ENCODE measurements around the gene GRK5. TPM values are rescaled to one million over a fixed set of nuclear protein-coding genes. Genes with fewer than 3 reads are reported as not detected.
"Not testable (repeated sequence)": the region's sequence is repeated elsewhere in the genome, so short reads cannot be mapped to it uniquely, and the experiment has no call there.

GRK5 gene
- total RNA-seq, 2 donors from 2014 or later = 13.9 to 28.5 TPM

DNA sequence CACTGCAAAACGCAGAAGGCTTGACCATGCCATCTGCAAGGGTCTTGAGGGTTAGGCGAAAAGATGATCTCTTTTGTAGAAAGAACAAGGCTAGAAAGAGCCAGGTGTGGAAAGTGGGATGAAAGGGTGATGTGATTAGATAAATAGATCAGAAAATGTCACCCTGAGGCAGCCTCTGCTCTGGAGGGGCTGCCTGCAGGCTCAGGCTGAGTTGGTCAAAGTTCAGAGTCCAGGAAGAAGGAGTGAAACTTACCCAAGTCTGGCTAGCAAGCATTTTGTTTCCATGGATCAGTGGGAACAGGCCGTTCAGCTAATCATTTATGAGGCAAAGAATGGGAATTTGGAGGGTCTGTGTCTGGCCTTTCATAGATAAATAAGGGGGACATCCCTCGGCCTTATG lies 255.4 kb downstream of the GRK5 start:
- H3K4me1 Mint-ChIP-seq = peaks cover 16% of the 10 kb centered on the region
- ATAC-seq (no peak), DNase-seq (no peak)
- no peak overlapping the region for H3K27ac Mint-ChIP-seq
- no peak overlapping the region for H3K4me3 Mint-ChIP-seq
- H3K27me3 Mint-ChIP-seq = no peaks in the 10 kb centered on the region
- no peaks in the 10 kb centered on the region for H3K36me3 Mint-ChIP-seq (ENCODE audit: low read depth)
- no peaks in the 10 kb centered on the region for H3K9me3 ChIP-seq (ENCODE audit: control insufficient read depth, low read length, poor library complexity, severe bottlenecking)

DNA sequence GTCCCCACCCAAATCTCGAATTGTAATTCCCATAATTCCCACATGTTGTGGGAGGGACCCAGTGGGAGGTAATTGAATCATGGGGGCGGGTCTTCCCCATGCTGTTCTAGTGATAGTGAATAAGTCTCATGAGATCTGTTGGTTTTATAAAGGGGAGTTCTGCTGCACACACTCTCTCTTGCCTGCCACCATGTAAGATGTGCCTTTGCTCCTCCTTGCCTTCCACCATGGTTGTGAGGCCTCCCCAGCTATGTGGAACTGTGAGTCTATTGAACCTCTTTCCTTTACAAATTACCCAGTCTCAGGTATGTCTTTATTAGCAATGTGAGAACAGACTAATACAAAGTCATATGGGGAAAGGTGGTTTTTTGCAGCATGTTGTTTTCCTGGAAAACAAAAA lies 255.8 kb downstream of the GRK5 start:
- not testable (repeated sequence) for DNase-seq; H3K27me3 Mint-ChIP-seq; H3K4me3 Mint-ChIP-seq; H3K36me3 Mint-ChIP-seq (ENCODE audit: low read depth); ATAC-seq; H3K9me3 ChIP-seq (ENCODE audit: control insufficient read depth, low read length, poor library complexity, severe bottlenecking); H3K27ac Mint-ChIP-seq
- peaks cover 16% of the 10 kb centered on the region for H3K4me1 Mint-ChIP-seq

DNA sequence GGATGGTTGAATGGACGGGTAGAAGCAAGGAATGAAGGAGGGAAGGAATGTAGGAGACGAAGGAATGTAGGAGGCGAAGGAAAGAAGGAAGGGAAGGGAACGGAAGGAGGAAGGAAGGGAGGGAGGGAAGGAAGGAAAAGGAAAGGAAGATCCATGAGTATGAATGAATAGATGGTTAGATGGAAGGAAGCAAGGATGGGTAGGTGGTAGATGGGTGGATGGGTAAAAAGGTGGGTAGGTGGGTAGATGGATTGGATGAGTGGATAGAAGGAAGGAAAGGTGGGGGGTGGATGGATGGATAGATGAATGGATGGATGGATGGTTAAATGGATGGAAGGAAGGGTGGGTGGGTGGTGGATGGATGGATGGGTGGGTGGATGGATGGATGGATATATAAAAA lies 257.7 kb downstream of the GRK5 start:
- no peak overlapping the region for H3K27ac Mint-ChIP-seq
- H3K9me3 ChIP-seq (ENCODE audit: control insufficient read depth, low read length, poor library complexity, severe bottlenecking) = no peaks in the 10 kb centered on the region
- DNase-seq (no peak), ATAC-seq (no peak)
- no peaks in the 10 kb centered on the region for H3K36me3 Mint-ChIP-seq (ENCODE audit: low read depth)
- no peak overlapping the region for H3K4me3 Mint-ChIP-seq
- peaks cover 16% of the 10 kb centered on the region for H3K4me1 Mint-ChIP-seq
- H3K27me3 Mint-ChIP-seq = no peaks in the 10 kb centered on the region

DNA sequence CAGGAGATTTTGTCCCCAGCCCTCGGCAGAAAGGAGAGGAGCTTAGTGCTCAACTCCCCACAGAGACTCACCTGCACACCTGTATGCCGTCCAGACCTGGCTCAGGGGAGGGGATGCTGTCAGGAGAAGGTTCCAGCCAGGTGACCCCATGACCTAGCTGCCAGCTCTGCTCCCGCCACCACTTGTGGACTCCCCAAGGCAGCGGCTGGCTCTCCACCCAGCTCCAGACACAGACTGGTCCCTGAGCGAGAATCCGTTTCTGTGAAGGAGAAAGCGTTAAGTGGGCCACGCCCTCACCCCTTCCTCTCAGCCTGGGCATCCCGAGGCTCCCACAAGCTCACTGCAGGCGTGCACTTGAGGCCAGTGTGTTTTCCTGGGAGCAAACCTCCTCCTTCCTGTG lies 258.7 kb downstream of the GRK5 start:
- H3K36me3 Mint-ChIP-seq (ENCODE audit: low read depth) = no peaks in the 10 kb centered on the region
- H3K27ac Mint-ChIP-seq = no peak overlapping the region
- H3K4me1 Mint-ChIP-seq = peaks cover 13% of the 10 kb centered on the region
- H3K27me3 Mint-ChIP-seq = no peaks in the 10 kb centered on the region
- H3K9me3 ChIP-seq (ENCODE audit: control insufficient read depth, low read length, poor library complexity, severe bottlenecking) = no peaks in the 10 kb centered on the region
- H3K4me3 Mint-ChIP-seq = no peak overlapping the region
- no peak for DNase-seq
- peak; percentile 19 for ATAC-seq

DNA sequence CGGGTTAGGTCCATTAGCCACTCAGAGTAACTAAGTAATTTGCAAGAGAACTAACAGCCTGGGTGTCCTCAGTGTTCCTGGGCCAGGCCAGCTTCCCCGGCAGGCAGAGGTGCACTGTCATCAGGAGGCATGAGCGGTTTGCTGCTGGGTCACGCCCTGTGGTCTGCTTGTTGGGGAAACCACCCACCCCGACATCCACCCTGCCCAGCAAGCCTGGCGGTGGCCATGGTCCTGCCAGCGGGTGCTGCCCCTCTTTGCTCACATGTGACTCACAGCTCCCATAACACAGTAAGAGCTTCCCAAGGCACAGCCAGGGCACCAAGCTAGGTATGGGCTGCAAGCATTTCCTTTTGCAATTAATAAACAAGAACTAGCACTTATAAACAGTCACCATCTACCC lies 259.3 kb downstream of the GRK5 start:
- ATAC-seq = peak; percentile 88

DNA sequence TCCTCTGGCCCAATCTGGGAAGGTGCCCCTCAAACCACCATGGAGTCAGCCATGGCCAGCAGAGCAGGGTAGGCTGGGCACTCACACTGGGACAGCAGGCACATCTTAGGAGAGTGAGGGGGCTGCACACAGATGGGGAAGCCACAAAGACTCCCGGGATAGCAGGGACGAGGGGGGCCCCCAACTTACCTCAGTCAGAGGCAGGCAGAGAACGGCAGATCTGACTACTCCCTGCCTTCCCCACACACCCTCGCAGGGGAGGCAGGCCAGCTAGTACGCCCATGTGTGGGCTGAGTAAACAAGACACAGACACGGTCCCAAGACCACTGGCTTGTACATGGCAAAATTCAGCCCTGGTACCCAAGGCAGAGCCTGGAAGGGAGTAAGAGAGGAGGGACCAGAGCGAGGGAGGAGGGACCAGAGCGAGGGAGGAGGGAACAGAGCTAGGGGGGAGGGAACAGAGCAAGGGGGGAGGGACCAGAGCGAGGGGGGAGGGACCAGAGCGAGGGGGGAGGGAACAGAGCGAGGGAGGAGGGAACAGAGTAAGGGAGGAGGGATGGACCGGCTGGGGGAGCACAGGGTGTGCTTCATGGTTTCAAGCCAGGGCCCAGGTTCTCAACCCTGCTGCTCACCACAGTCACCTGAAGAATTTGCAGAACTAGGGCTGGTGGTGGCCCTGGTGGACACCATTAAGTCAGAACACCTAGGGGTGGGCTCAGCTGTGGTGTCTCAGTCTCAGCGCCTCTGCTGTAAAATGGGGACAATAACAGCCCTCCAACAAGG lies 261.4 kb downstream of the GRK5 start:
- DNase-seq (no peak), ATAC-seq (no peak)
- no peaks in the 10 kb centered on the region for H3K36me3 Mint-ChIP-seq (ENCODE audit: low read depth)
- H3K4me3 Mint-ChIP-seq = no peak overlapping the region
- no peaks in the 10 kb centered on the region for H3K9me3 ChIP-seq (ENCODE audit: control insufficient read depth, low read length, poor library complexity, severe bottlenecking)
- H3K27me3 Mint-ChIP-seq = no peaks in the 10 kb centered on the region
- no peak overlapping the region for H3K27ac Mint-ChIP-seq
- H3K4me1 Mint-ChIP-seq = peaks cover 15% of the 10 kb centered on the region

More for the DNA sequence above, 259.3 kb downstream of the GRK5 start:
- Mint-ChIP-seq H3K4me3 (no peak overlapping the region), H3K27me3 (no peaks in the 10 kb centered on the region), H3K4me1 (peaks cover 13% of the 10 kb centered on the region), H3K36me3 (ENCODE audit: low read depth) (no peaks in the 10 kb centered on the region), H3K27ac (no peak overlapping the region)
- peak in 1 of 3 donors; percentile 26 for DNase-seq
- no peaks in the 10 kb centered on the region for H3K9me3 ChIP-seq (ENCODE audit: control insufficient read depth, low read length, poor library complexity, severe bottlenecking)

DNA sequence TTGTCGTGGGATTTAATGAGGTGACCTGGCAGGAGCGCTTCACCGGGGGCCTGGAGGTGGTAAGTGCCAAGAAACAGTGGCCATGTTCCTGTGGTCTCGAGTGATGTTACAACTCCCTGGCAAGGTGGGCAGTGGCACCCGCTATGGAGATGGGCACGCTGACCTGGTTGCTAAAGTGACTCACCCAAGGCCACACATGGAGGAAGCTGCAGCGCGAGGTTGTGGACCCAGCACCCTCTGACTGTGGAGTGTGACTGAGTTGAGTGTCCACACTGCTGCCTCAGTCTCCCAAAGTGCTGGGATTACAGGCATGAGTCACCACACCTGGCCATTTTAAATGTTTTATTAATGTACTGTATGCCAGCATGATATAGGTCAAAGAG lies 261.9 kb downstream of the GRK5 start:
- Mint-ChIP-seq H3K4me3 (no peak overlapping the region), H3K4me1 (peaks cover 17% of the 10 kb centered on the region), H3K27ac (no peak overlapping the region), H3K36me3 (ENCODE audit: low read depth) (no peaks in the 10 kb centered on the region), H3K27me3 (no peaks in the 10 kb centered on the region)
- H3K9me3 ChIP-seq (ENCODE audit: control insufficient read depth, low read length, poor library complexity, severe bottlenecking) = no peaks in the 10 kb centered on the region
- ATAC-seq (no peak), DNase-seq (no peak)

DNA sequence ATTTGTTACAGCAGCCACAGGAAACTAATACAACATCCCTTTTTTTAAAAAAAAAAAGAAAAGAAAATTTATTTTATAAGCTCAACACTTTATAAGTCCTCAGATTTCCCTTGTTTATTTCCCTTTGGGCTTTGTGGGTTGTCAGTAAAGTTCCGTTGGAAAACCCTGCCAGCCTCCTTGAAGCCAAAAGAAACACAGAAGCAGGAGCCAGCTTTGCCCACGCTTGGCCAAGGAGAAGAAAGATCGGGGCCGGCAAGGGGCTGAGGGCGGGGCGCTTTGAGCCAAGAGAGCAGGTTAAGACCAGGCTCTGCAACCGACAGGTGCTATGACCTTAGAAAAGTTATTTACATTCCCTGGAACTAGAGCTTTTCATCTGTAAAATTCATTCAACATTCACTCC lies 262.5 kb downstream of the GRK5 start:
- Mint-ChIP-seq H3K27ac (no peak overlapping the region), H3K36me3 (ENCODE audit: low read depth) (no peaks in the 10 kb centered on the region), H3K27me3 (no peaks in the 10 kb centered on the region), H3K4me3 (no peak overlapping the region), H3K4me1 (peaks cover 16% of the 10 kb centered on the region)
- H3K9me3 ChIP-seq (ENCODE audit: control insufficient read depth, low read length, poor library complexity, severe bottlenecking) = no peaks in the 10 kb centered on the region
- no peak for ATAC-seq
- DNase-seq = no peak

DNA sequence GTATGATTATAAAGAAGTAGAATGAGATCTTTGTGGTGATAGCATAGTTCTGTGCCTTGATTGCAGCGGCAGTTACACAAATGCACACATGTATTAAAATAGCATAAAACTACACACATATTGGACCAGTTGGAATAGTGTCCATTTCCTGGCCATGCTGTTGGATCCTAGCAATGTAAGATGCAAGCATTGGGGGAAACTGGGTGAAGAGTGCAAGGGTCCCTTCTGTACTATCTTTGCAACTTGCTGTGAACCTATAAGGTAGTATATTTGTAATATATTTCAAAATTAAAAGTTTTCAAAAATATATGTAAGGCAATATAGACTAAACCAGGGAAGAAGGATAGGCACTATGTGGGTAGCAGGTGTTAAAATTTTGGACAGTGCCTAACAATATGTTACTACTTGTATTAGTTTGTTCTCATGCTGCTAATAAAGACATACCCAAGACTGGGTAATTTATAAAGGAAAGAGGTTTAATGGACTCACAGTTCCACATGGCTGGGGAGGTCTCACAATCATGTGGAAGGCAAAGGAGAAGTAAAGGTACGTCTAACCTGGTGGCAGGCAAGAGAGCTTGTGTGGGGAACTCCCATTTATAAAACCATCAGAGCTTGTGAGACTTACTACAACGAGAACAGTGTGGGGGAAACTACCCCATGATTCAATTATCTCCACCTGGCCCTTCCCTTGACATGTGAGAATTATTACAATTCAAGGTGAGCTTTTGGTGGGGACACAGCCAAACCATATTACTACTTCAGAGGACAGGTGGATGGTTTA lies 263.7 kb downstream of the GRK5 start:
- H3K9me3 ChIP-seq (ENCODE audit: control insufficient read depth, low read length, poor library complexity, severe bottlenecking) = no peaks in the 10 kb centered on the region
- no peak for DNase-seq
- ATAC-seq = no peak
- Mint-ChIP-seq H3K36me3 (ENCODE audit: low read depth) (no peaks in the 10 kb centered on the region), H3K27me3 (no peaks in the 10 kb centered on the region), H3K27ac (no peak overlapping the region), H3K4me3 (no peak overlapping the region), H3K4me1 (peaks cover 13% of the 10 kb centered on the region)

DNA sequence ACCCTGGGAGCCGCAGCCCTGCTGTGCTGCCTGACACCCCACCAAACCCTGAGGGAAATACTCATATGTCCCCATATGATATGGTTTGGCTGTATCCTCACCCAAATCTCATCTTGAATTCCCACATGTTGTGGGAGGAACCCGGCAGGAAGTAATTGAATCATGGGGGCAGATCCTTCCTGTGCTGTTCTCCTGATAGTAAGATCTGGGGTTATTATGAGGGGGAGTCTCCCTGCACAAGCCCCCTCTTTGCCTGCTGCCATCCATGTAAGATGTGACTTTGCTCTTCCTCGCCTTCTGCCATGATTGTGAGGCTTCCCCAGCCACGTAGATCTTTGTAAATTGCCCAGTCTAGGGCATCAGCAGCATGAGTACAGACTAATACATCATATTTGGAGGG lies 266.4 kb downstream of the GRK5 start:
- no peaks in the 10 kb centered on the region for H3K9me3 ChIP-seq (ENCODE audit: control insufficient read depth, low read length, poor library complexity, severe bottlenecking)
- Mint-ChIP-seq H3K36me3 (ENCODE audit: low read depth) (no peaks in the 10 kb centered on the region), H3K4me1 (peaks cover 23% of the 10 kb centered on the region), H3K4me3 (no peak overlapping the region), H3K27ac (no peak overlapping the region), H3K27me3 (no peaks in the 10 kb centered on the region)
- DNase-seq (no peak), ATAC-seq (no peak)

DNA sequence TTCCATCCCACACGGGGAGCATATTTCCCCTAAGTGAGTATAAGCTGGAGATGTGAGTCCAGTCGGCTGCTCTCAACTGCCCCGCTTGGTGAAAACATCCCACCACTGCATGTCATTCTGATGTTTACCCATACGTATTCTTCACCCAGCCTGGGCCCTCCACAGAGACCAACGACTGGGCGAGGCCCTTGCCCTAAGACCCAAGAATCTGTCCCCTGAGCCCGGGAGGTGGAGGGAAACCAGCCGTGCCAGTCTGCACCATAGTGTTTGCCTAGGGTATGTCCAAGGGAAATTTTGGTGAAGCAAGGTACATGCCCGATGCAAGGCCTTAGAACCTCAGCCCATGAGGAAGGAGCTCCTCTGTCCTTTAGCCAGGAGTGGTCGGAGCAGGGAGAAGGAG lies 267.2 kb downstream of the GRK5 start:
- DNase-seq = no peak
- no peaks in the 10 kb centered on the region for H3K36me3 Mint-ChIP-seq (ENCODE audit: low read depth)
- no peak for ATAC-seq

DNA sequence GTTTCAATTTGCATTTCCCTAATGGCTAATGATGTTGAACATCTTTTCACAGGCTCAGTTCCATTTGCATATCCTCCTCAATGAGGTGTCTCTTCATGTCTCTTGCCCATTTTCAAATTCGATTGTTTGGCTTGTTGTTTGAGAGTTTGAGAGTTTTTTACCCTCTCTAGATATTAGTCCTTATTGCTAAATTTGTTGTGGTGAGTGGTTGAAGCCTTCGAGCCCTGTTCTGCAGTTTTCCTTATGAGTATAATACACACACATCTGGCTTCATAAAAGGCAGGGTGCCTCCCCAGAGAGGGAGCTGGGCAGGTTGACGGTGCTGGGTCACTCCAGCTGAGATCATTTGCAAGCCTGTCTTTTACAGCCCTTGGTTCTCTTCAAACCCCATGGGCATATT lies 270.1 kb downstream of the GRK5 start:
- ATAC-seq (no peak), DNase-seq (no peak)
- peaks cover 30% of the 10 kb centered on the region for H3K4me1 Mint-ChIP-seq
- H3K36me3 Mint-ChIP-seq (ENCODE audit: low read depth) = no peaks in the 10 kb centered on the region
- no peak overlapping the region for H3K4me3 Mint-ChIP-seq
- no peaks in the 10 kb centered on the region for H3K9me3 ChIP-seq (ENCODE audit: control insufficient read depth, low read length, poor library complexity, severe bottlenecking)
- H3K27ac Mint-ChIP-seq = peak overlapping the region; percentile 32
- no peaks in the 10 kb centered on the region for H3K27me3 Mint-ChIP-seq

More for the DNA sequence above, 267.2 kb downstream of the GRK5 start:
- no peak overlapping the region for H3K4me3 Mint-ChIP-seq
- no peak overlapping the region for H3K27ac Mint-ChIP-seq
- H3K4me1 Mint-ChIP-seq = peaks cover 32% of the 10 kb centered on the region
- H3K27me3 Mint-ChIP-seq = no peaks in the 10 kb centered on the region
- no peaks in the 10 kb centered on the region for H3K9me3 ChIP-seq (ENCODE audit: control insufficient read depth, low read length, poor library complexity, severe bottlenecking)

DNA sequence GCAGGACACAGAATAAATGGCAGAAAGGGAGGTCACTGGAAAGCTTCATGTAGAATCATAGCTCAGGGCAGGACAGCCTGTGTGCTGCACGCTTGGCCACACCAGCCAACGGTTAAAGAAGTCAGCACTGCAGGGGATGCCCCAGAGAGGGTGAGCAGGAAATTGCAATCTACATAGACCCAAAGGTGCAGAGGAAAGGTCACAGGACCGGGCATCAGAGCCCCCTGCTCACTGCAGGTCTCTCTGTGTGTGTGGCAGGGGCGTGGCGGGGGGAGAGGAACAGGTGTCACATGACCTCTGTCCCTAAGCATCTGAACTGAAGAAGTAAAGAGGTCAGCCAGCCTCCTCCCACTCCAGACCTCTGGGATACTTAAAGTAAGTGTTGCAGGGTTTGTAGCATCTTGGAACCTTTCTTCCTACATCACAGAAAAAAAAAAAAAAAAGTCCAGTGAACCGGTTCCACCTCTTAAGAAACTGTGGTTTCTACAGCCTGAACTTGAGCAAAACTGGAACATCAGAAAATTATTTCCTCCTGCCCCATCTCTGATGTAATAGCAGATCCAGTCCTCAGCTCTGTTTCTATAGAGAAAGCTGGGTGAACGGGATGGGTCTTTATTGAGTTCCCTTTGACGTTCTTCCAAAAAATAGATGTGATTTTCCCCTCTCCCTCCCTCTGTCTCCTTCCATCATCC lies 270.9 kb downstream of the GRK5 start:
- H3K9me3 ChIP-seq (ENCODE audit: control insufficient read depth, low read length, poor library complexity, severe bottlenecking) = no peaks in the 10 kb centered on the region
- H3K4me1 Mint-ChIP-seq = peaks cover 30% of the 10 kb centered on the region
- ATAC-seq = peak; percentile 81
- no peaks in the 10 kb centered on the region for H3K27me3 Mint-ChIP-seq
- peak overlapping the region; percentile 88 for H3K27ac Mint-ChIP-seq
- DNase-seq = no peak
- H3K4me3 Mint-ChIP-seq = peak overlapping the region; percentile 85
- no peaks in the 10 kb centered on the region for H3K36me3 Mint-ChIP-seq (ENCODE audit: low read depth)

All from T-helper 17 cell (primary cell).